ENCODE measurements around the gene AGK.

- TF ChIP-seq, protein P1, sequence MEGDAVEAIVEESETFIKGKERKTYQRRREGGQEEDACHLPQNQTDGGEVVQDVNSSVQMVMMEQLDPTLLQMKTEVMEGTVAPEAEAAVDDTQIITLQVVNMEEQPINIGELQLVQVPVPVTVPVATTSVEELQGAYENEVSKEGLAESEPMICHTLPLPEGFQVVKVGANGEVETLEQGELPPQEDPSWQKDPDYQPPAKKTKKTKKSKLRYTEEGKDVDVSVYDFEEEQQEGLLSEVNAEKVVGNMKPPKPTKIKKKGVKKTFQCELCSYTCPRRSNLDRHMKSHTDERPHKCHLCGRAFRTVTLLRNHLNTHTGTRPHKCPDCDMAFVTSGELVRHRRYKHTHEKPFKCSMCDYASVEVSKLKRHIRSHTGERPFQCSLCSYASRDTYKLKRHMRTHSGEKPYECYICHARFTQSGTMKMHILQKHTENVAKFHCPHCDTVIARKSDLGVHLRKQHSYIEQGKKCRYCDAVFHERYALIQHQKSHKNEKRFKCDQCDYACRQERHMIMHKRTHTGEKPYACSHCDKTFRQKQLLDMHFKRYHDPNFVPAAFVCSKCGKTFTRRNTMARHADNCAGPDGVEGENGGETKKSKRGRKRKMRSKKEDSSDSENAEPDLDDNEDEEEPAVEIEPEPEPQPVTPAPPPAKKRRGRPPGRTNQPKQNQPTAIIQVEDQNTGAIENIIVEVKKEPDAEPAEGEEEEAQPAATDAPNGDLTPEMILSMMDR (IDR thresholded peaks at IDR 0.05), result peak in 2 of 3 donors; percentile 60 to 74
- TF ChIP-seq POLR2A (IDR thresholded peaks at IDR 0.05), result no peak
Measured at GRCh38 chr7:141649865-141650634, 98.8 kb downstream of the AGK start.

Measured in breast epithelium (tissue), 3 donors.